Urinary bladder (tissue), 4 donors: ENCODE measurements around the gene KLK13. TPM values are rescaled to one million over a fixed set of nuclear protein-coding genes. Genes with fewer than 3 reads are reported as not detected.

Source experiments
- DNase-seq: peaks from one replicate; pipeline ENCODE4 v3.0.0-alpha.2; 2015; ENCODE audit errors: extremely low spot score
- H3K27ac ChIP-seq: one replicate; pipeline ENCODE4 v1.5.1; 2013; ENCODE audit warnings: low read depth, mild to moderate bottlenecking, moderate library complexity
- H3K36me3 ChIP-seq: one replicate; pipeline ENCODE4 v1.6.1; 2013; ENCODE audit warnings: mild to moderate bottlenecking, moderate library complexity; ENCODE audit not compliant: insufficient read depth
- H3K4me1 ChIP-seq: one replicate; pipeline ENCODE4 v1.6.1; 2013; ENCODE audit warnings: mild to moderate bottlenecking, moderate library complexity; ENCODE audit not compliant: insufficient read depth
- H3K4me3 ChIP-seq: one replicate; pipeline ENCODE4 v1.5.1; 2013; ENCODE audit warnings: low read depth, low read length
- WGBS: extraction: QIAGEN DNeasy Blood & Tissue Kit; methylation state at CpG from one replicate; pipeline ENCODE4 v1.1.7; 2013; 5-methylcytosine and 5-hydroxymethylcytosine counted together
- polyA plus RNA-seq: library from polyadenylated mRNA; stranded (reverse); fragments of 200-250 nt; gene quantifications from one replicate; pipeline ENCODE4 v1.2.3, GENCODE V29; 2013
- total RNA-seq: library from RNA; depleted of rRNA; stranded (reverse); fragments of >200 nt; gene quantifications from one replicate; pipeline ENCODE4 v1.2.3, GENCODE V29; 2014
- donor health status: healthy with polysubstance abuse.
- donor health status: healthy.

KLK13 gene, protein sequence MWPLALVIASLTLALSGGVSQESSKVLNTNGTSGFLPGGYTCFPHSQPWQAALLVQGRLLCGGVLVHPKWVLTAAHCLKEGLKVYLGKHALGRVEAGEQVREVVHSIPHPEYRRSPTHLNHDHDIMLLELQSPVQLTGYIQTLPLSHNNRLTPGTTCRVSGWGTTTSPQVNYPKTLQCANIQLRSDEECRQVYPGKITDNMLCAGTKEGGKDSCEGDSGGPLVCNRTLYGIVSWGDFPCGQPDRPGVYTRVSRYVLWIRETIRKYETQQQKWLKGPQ
- total RNA-seq (not detected), polyA plus RNA-seq (0.20 TPM)

DNA sequence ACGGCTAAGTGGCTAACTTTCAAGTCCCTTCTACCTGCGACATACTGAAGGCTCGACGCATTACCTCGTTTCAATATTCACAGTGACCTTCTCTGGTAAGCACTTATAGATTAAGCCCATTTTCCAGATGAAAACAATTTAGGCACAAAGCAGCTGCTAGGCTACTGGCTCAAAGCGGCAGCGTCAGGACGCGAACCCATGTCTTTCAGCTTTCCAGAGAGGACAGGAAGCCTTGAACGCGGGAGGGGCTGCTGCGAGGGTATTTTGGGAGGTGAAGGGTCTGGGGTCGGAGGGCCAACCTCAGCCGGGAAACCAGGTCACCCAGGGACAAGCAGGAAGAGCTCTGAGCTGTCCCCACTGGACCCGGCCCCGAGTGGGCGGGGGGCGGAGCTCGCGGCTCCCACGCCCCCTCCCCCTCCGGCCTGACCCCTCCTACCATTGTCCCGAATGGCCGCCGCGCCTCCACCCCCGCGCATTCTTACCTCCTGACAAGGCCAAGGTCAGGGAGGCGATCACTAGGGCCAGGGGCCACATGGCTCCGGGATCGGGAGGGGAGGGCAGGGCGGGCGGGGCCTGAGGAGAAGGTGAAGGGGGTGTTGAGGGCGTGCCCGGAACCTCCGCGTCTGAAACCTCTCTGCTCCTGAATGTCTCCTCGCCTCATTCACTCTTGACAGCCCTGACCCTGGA, at the start of gene KLK13:
TSS of gene KLK13 (minus strand) at position 559 of the 687 bp plus-strand sequence. CDS start at position 534, 25 bp downstream.
- Histone ChIP-seq H3K36me3 (no peaks in the 10 kb centered on the region), H3K4me3 (no peak within 1 kb of the TSS), H3K27ac (no peak within 1 kb of the TSS), H3K4me1 (no peaks in the 10 kb centered on the region)
- no peak for DNase-seq
- 13% methylated on average over 38 of the region's 38 CpGs for WGBS

DNA sequence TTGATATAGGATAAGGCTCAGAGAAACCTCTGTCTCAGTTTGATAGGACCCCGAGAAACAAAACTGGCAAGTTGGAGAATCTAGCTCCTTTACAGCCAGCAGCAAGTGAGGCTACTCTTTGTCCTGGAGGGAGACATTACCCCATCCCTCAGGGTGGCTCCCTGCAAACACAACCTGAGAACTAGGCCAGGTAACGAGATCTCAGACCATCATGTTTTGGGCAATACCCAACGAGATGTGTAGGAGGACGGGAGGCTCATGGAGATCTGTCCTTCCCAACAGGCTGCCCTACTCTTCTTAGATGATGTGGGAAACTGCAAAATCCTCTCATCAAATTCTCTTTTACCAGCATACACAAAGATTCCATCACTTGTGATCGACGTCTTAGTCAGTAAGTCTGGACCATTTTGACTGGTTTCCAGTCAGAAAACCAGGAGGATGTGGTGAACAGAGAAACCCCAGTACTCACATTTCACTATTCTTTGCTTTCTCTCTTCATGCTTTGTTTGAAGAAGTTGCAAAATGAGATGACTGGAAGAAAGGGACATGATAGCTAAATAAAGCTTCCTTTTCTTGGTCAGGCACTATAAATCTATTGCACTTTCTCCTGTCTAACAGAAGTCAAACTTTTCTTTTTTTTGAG, 49.3 kb upstream of the KLK13 start:
- DNase-seq = no peak
- Histone ChIP-seq H3K4me3 (no peak overlapping the region), H3K27ac (no peak overlapping the region), H3K36me3 (no peaks in the 10 kb centered on the region), H3K4me1 (no peaks in the 10 kb centered on the region)
- 78% methylated on average over 6 of the region's 6 CpGs for WGBS

DNA sequence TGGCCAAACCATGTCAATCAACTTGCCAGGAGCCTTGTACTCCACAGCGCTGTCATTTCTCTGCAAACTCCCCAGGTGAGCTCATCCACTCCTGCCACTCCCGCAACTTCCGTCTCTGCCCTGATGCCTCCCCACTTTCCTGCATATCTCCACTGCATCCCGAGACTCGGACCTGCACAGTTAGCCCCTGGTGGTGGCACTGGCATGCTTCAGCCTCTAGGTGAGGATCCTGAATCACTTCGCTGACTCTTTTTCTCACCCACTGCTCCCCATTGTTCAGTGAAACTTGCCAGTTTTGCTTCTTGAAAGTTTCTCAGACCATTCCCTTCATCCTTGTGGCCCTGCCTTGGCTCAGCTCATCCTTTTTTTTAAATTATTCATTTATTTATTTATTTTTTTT, 46.7 kb upstream of the KLK13 start:
- WGBS = 41% methylated on average over 6 of the region's 6 CpGs
- no peak for DNase-seq
- Histone ChIP-seq H3K4me1 (peaks cover 2% of the 10 kb centered on the region), H3K4me3 (no peak overlapping the region), H3K36me3 (no peaks in the 10 kb centered on the region), H3K27ac (no peak overlapping the region)

DNA sequence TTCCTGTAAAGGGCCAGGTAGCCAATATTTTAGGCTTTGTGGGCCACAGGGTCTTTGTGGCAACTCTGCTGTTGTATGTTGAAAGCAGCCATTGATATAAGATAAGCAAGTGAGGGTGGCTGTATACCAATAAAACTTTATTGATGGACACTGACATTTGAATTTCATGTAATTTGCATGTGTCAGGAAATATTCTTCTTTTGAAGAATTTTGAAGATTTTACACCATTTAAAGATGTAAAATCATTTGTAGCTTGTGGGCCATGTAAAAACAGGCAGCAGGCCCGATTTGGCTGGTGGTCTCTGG, 45.7 kb upstream of the KLK13 start:
- WGBS = 75% methylated on average over 1 of the region's 1 CpG
- no peak for DNase-seq

DNA sequence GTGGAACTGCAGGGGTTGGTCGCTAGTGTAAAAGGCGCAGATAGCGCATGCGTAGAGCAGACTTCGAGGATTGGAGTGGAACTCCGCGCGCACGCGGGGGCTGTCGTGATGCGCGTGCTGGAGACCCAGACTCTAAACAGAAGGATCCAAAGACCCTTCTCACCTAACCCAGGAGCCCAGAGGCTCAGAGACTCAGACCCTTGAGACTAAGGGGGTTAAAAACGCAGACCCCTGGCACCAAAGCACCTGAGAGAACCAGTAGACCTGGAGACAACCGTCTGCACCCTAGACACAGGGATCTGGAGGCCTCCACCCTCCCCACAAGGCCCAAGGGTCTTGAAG, 43.9 kb upstream of the KLK13 start:
- Histone ChIP-seq H3K4me1 (peaks cover 2% of the 10 kb centered on the region), H3K36me3 (no peaks in the 10 kb centered on the region), H3K4me3 (peak overlapping the region; percentile 65), H3K27ac (no peak overlapping the region)
- WGBS = 2% methylated on average over 15 of the region's 15 CpGs
- no peak for DNase-seq

More for the DNA sequence above, 45.7 kb upstream of the KLK13 start:
- H3K4me3 ChIP-seq = no peak overlapping the region
- H3K4me1 ChIP-seq = peaks cover 2% of the 10 kb centered on the region
- H3K27ac ChIP-seq = no peak overlapping the region
- no peaks in the 10 kb centered on the region for H3K36me3 ChIP-seq

DNA sequence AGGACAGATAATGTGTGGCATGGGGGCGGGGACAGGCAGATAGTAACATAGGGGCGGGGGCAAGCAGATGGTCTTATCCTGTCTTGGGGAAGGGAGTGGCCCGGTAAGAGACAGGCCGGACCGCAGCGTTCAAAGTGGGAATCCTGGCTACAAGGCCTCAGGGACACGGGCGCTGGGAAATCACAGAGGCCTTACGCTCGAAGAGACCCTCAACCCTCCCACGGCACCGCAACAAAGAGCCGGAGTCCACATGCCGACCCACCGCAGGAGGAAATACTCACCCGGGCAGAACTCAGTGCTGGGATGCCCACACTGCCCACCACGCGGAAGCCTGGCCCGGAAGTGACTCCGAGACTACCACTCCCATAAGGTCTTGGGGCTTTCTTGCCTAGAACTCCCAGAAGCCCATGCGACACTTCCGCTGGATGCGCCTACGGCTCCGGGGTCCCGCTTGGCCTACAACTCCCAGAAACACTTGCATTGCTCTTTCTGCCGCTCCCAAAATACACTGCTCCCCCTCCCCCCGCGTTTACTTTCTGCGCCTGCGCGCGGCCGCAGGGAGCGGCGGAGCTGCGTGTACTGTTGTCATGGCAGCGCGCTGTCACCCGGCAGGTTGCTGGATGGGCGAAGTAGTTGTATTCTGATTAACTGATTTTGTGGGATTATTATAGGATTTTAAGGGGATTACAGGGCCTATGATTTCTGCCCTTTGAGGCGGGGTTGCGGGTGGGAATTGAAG, 43.3 kb upstream of the KLK13 start, which contains the start of gene CTU1:
TSS of gene CTU1 (minus strand) at position 344 of the 739 bp plus-strand sequence. CDS start 3,840 bp downstream, outside the sequence.
- peak; percentile 97 for DNase-seq
- H3K4me1 ChIP-seq = peaks cover 2% of the 10 kb centered on the region
- peak within 1 kb of the TSS; percentile 65 for H3K4me3 ChIP-seq
- no peak within 1 kb of the TSS for H3K27ac ChIP-seq
- no peaks in the 10 kb centered on the region for H3K36me3 ChIP-seq
- WGBS = under 1% methylated on average over 43 of the region's 43 CpGs

DNA sequence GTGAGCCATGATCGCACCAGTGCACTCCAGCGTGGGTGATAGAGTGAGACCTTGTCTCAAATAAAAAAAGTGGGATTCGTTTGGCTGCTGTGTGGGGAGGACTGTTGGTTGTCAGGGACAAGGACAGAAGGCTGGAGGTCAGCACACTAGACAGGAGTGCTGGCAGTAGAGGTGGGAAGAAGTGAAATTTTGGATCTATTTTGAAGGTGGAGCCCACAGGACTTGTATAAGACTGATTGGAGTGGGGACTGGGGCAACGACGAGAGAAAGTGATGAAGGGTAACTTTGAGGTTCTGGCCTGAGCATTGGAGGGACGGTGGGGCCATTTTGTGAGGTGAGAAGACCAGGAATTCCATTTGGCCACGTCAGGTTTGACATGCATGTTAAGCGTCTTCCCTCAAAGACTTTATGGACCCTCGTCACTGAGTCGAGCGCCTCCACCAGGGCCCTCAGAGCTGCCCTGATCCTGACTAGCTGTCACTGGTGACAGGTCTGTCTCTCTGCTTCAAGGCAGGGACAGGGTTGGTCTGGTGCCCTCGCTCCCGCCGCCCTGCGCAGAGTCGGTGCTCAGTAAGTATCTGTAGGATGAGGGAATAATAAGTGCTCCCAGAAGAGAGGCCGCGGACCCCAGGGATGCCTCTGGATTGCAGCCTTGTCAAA, 42.6 kb upstream of the KLK13 start:
- 17% methylated on average over 18 of the region's 18 CpGs for WGBS
- Histone ChIP-seq H3K36me3 (no peaks in the 10 kb centered on the region), H3K27ac (no peak overlapping the region), H3K4me3 (peak overlapping the region; percentile 65), H3K4me1 (peaks cover 2% of the 10 kb centered on the region)
- DNase-seq = no peak

DNA sequence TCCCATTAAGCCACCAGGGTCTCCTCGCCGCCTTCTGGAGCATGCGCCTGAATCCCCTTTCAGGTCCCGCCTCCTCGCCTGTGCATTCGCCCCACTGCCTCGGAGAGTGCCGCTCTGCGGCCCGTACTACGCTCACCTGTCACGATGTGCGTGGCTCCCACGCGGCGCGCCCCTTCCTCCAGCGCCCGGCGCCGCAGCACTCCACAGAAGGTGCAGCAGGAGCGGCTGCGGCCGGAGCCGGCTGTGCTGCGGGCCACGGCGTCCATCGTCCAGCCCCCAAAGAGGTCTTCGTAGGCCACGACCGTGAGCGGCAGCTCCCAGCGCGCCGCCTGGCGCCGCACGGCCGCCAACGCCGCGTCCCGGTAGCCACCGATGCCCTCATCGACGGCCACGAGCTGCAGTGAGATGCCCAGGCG, 39.0 kb upstream of the KLK13 start:
- Histone ChIP-seq H3K36me3 (no peaks in the 10 kb centered on the region), H3K27ac (no peak overlapping the region), H3K4me3 (no peak overlapping the region), H3K4me1 (peaks cover 2% of the 10 kb centered on the region)
- DNase-seq = no peak
- 79% methylated on average over 49 of the region's 49 CpGs for WGBS

DNA sequence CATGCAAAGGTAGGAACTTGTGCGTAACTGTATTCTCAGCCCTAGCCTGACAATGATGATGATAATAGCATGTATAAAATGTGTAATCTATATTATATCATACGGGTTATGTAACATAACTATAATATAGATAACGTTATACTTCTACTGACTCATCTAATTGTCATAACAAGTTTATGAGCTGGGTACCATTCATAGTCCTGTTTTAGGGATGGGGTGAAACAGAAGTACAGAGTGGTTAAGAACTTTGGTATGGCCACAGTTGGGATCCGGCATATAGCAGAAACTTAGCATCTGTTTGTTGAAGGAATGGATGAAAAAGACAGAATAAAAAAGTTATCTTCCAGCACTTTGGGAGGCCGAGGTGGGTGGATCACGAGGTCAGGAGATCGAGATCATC, 38.1 kb upstream of the KLK13 start:
- Histone ChIP-seq H3K36me3 (no peaks in the 10 kb centered on the region), H3K27ac (no peak overlapping the region), H3K4me1 (no peaks in the 10 kb centered on the region), H3K4me3 (no peak overlapping the region)
- WGBS = 81% methylated on average over 7 of the region's 7 CpGs
- no peak for DNase-seq

DNA sequence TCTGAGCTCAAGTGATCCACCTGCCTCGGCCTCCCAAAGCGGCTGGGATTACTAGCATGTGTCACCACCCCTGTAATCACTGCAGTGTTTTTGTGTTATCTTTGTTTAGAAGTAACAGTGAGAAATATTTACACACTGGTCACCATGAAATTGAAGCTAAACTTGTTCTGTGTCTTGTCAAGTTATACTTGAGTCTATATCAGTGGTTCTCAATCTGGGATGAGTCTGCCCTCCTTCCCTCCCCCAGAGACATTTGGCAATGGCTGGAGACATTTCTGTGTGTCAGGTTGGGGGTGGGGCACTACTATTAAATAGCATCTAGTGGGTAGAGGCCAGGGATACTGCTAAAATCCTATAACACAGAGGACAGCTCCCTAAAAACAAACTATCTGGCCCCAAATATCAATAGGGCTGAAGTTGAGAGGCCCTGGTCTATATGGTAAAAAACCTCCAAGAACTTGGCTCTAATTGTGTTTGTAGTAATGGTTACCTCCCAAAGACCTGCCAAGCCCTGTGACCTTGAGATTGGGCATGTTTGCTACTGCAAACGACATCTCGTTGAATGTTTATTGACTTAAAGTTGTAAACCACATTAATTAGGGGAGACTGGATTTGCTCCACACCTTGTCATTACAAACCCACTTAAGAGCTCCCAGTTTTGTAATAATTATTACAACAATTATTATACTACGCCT, 36.4 kb upstream of the KLK13 start:
- 56% methylated on average over 5 of the region's 5 CpGs for WGBS
- H3K4me3 ChIP-seq = no peak overlapping the region
- no peak for DNase-seq
- no peaks in the 10 kb centered on the region for H3K36me3 ChIP-seq
- no peaks in the 10 kb centered on the region for H3K4me1 ChIP-seq
- H3K27ac ChIP-seq = no peak overlapping the region

DNA sequence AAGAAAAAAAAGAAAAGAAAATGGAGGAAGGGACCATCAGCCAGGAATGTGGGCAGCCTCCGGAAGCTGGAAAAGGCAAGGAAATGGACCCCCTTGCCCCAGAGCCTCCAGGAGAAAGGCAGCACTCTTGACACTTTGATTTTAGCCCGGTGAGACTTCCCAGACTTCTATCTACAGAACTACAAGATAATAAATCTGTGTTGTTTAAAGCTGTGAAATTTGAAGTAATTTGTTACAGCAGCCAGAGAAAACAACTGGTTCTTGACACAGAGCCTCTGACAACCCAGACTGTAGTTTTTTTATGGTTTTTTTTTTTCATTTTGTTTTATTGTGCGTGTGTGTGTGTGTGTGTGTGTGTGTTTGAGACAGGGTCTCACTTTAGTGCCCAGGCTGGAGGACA, 35.7 kb upstream of the KLK13 start:
- 53% methylated on average over 3 of the region's 3 CpGs for WGBS
- H3K27ac ChIP-seq = no peak overlapping the region
- H3K36me3 ChIP-seq = no peaks in the 10 kb centered on the region
- H3K4me3 ChIP-seq = no peak overlapping the region
- DNase-seq = no peak
- H3K4me1 ChIP-seq = no peaks in the 10 kb centered on the region

DNA sequence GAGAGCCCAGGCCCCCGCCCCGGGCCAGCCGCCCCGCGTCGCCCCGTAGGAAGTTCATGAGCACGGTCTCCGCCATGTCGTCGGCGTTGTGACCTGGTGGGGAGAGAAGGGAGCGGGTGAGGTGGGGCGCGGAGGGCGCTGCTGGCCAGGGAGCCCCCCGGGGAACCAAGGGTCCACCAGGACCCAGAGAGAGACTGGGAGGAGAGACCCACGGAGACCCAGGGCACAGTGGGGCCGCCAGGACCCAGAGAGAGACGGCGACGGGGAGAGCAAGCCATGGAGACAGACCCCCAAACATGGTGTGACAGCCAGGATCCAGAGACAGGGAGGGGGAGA, 34.1 kb upstream of the KLK13 start:
- Histone ChIP-seq H3K4me3 (no peak overlapping the region), H3K4me1 (no peaks in the 10 kb centered on the region), H3K36me3 (no peaks in the 10 kb centered on the region), H3K27ac (no peak overlapping the region)
- 51% methylated on average over 22 of the region's 22 CpGs for WGBS
- DNase-seq = no peak
